ENCODE data around the gene MACROH2A1.

MACROH2A1 gene

DNA sequence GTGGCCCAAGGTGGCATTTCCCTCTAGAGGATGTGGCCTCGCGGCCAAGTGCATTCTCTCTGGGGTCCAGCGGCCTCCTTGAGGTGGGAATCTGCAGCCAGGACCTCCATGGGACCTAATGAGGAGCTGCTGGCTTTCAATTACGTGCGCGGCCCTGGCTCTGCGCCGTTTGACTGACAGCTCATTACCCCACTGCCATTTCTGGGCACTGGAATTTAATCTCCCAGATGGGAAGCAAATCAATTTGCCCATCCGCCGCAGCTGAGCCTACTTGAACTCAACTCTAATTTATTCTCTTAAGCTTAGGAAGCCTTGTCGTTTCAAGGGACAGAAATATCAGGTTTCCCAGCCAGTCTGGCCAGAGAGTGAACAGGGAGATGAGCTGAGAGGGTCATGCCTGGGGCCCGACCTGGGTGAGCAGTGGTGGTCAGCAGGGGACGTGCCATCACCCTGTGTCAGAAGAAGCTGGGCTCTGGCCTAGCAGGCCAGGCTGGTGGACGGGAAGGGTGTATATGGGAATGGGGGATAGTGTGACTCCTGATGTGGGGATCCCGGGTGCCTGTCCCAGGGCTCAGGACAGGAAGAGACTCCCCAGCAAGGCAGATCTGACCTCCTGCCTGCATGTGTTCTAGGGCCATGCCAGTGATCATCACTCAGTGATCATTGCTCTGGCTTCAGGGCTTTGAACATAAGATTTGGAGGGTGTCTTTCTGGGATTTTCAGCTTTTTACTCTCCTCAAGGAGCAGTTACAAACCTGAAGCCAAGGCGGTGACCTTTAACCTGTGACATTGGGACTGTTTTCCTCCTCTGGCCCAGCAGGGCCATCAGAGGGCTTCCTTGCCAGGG lies 69.7 kb downstream of the MACROH2A1 start:
- no peak for DNase-seq

- no peak for DNase-seq
Observed at GRCh38 chr5:135328128-135328687, 70.8 kb downstream of the MACROH2A1 start.

DNA sequence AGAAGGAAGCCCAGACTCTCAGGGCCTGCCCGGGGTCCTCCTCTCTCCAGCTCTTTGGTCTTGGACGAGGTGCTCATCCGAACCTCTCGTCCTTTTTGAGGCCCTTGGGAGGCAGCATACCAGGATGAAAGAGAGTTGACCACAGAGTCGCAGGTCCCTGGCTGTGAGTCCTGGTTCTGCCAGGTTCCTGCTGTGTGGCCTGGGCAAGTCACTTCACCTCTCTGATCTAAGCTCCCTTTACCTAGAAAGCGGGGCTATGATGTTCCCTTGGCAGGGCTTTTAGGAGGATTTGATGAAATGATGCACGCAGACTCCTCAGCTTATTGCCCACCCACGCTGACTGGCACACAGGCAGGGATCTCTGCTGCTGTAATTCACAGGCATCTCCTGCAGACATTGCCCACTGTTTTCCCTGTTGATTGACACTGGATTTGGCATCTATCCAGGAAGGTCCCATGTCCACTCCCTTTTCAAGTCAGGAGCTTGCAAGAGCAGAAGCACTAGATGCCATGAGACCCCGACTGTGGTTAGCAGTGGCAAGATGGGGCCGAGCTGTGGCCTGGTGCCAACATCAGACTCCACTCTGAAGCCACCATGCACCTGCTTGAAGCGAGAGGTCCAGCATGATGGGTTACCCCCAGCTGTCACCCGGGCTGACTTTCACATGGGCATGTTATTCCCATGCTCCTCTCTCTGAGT lies 71.5 kb downstream of the MACROH2A1 start:
- DNase-seq = no peak

DNA sequence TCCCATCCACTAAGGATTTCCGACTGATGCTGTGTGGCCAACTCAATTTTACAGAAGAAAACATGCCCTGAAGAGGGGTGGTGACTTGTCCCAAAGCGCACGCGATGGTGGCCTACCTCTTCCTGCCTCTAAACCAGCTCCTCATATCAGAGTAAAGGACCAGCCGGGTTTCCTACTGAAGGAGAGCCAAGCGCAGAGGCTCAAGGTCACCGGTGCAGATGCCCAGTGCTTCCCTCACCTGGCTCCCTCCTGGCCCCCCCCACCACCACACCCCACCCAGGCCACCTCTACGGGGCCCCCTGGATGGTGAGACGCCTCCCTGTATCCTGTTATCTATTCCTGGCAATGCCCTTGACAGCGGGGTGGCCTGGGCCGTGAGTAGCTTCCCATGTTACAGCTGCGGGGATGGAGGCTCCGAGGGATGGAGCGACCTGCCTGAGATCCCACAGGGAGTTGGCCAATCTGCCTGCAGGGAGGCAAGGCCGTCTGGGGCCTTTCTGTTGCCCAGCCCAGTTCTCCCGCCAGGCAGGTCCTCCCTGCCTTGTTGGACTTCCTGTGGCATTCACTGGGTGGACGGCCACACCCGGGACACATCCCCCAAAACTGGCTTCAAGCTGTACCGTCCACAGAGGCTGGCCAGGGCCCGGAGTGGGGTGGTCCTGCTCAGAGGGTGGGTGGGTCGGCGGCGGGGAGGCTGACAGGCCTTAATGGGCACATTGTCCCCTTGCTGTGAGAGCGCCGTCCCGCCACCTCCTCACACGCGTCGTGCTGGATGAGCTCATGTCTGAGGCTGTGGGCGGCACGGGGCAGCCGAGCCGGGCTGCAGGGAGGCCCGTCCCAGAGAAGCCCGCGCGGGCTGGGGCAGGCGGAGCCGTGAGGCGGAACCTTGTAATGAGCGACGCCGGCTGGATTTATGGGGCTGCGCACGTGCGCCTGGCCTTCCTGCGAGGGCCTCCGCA lies 72.5 kb downstream of the MACROH2A1 start:
- no peak for DNase-seq

DNA sequence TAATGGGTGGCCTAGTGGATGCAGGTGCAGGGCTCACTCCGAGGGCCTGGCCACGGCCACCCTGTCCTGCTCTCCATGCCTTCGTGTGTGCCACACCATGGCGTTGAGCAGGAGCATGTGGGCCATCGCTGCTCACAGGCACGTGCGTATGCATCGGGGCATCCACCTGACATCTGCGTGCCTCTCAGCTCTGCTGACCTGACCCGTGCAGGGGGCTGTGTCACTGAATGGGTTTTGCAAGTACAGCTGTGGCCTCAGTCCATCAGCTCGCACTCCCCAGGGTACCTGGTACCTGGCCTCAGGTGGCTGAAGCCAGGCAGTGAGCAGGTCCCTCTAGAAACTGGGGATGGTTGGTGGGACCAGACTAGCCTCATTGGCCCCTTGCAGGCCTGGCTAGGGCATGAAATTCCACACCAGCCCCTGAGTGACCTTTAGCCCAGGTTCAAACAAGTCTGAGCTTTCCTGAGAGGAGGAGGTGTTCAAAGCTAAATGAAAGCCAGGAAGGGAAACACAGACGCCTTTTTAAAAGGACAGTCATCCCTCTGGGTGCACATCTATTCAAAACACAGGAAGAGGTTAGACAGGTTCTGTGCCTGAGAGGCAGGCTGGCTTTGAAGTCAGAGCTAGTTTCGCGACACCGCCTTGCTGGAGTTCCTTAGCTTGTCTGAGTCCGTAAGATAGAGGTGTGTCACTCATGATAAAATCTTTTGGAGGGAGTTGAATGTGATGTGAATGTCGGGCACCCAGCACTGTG lies 74.0 kb downstream of the MACROH2A1 start:
- DNase-seq = no peak

- DNase-seq = no peak
Observed at GRCh38 chr5:135324160-135324559, 74.9 kb downstream of the MACROH2A1 start.

GRCh38 chr5:135323701-135324132 lies 75.3 kb downstream of the MACROH2A1 start:
- no peak for DNase-seq

- DNase-seq = no peak
Observed at GRCh38 chr5:135323227-135323626, 75.8 kb downstream of the MACROH2A1 start.

- no peak for DNase-seq
Observed at GRCh38 chr5:135322744-135323143, 76.3 kb downstream of the MACROH2A1 start.

GRCh38 chr5:135322271-135322670 lies 76.8 kb downstream of the MACROH2A1 start:
- DNase-seq = no peak

- DNase-seq = no peak
Observed at GRCh38 chr5:135320718-135321484, 78.1 kb downstream of the MACROH2A1 start.

- no peak for DNase-seq
Observed at GRCh38 chr5:135319928-135320606, 79.0 kb downstream of the MACROH2A1 start.

GRCh38 chr5:135319458-135319857 lies 79.6 kb downstream of the MACROH2A1 start:
- DNase-seq = no peak

- no peak for DNase-seq
Observed at GRCh38 chr5:135318924-135319323, 80.1 kb downstream of the MACROH2A1 start.

DNA sequence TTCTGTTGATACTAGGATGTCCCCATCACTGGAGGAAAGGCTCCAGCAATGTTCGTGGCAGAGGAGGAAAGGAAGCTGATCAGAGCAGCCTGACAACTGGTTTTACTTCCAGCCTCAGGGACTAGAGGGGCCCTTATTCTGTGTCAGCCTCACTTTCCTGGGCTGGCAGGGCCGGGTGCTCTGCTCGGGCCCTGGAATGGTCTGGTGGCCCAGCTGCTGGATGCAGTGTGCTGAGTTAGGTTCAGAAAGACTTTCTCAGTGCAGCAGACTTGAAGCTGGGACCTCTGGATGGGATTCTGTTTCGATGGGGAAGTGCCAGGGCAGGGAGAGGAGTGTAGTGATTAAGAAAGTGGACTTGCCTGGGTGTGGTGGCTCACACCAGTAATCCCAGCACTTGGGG lies 81.0 kb downstream of the MACROH2A1 start:
- DNase-seq = no peak

GRCh38 chr5:135317286-135317685 lies 81.7 kb downstream of the MACROH2A1 start:
- no peak for DNase-seq

DNA sequence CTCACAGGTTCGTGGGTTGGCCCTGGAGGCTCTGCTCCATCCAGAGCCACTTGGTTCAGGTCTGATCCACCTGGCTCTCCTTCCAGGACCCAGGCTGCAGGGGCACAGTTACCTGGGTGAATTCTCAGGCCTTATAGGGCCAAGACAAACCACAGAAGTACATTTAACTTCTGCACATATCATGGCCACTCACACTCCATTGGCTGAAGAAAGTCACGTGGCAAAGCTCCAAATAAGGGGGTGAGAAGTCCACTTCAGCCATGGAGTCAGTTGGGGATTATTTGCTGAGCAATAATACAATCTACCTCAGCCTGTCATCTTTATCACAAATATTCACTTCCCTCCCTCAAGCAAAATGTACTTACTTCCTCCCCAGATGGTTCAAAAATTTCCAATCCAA lies 83.6 kb downstream of the MACROH2A1 start:
- no peak for DNase-seq

- DNase-seq = no peak
Observed at GRCh38 chr5:135313946-135314345, 85.1 kb downstream of the MACROH2A1 start.

DNA sequence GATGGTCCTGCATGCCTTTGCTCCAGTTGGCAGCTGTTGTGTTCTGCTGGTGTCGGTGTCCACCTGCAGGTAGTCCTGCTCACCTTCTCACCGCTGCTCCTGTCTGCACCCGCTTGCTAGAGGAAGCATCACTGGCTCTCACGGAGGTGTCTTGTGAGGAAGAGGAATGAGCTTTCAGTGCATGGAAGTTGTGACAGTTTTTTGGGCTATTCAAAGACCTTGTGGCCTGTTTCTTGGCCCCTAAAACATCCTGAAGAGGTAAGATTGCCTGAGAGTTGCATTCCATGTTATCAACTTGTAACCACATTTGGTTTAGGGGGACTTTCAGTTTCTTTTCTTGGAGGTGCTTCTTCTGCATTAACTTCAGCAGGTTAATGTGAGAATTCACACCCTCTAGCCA lies 85.6 kb downstream of the MACROH2A1 start:
- DNase-seq = no peak

DNA sequence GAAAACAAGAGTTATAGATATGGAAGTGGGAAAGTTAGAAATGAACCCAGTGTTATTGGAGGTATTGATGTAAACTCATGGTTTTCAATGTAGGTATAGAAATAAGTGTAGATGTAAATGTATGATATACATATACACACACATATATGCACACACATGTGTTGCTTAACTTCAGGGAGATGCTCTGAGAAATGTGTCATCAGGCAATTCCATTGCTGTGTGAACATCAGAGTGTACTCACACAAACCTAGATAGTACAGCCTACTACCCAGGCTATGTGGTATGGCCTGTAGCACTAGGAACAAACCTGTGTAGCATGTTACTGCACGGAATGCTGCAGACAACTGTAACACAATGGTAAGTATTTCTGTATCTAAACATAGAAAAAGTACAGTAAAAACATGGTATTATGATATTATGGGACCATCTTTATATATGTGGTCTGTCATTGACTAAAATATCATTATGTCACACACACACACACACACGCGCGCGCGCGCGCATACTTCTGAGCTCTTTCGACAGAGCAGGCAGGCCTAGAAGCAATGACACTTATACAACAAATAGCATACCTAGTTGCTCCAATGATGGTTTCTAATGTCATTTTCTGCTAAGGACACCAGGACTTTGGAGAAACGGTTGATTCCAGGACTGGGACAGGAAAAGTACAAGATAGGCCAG lies 86.6 kb downstream of the MACROH2A1 start:
- no peak for DNase-seq

Measured in stimulated activated CD4-positive, alpha-beta T cell treated with anti-CD3 and anti-CD28 coated beads, Interleukin-2, amount 100 ng/mL, for 24 hours (primary cell).